Ishikawa (cell line): ENCODE measurements around the gene FERD3L.

Experiments used
- CEBPB ChIP-seq: IDR thresholded peaks from 2 replicates; pipeline ENCODE4 v1.6.1; 2012
- CREB1 ChIP-seq: IDR thresholded peaks from 2 replicates; pipeline ENCODE4 v1.6.1; 2012; ENCODE audit warnings: low read depth
- ZBTB7A ChIP-seq: IDR thresholded peaks from 2 replicates; pipeline ENCODE4 v1.6.1; 2012; ENCODE audit warnings: low read depth

DNA sequence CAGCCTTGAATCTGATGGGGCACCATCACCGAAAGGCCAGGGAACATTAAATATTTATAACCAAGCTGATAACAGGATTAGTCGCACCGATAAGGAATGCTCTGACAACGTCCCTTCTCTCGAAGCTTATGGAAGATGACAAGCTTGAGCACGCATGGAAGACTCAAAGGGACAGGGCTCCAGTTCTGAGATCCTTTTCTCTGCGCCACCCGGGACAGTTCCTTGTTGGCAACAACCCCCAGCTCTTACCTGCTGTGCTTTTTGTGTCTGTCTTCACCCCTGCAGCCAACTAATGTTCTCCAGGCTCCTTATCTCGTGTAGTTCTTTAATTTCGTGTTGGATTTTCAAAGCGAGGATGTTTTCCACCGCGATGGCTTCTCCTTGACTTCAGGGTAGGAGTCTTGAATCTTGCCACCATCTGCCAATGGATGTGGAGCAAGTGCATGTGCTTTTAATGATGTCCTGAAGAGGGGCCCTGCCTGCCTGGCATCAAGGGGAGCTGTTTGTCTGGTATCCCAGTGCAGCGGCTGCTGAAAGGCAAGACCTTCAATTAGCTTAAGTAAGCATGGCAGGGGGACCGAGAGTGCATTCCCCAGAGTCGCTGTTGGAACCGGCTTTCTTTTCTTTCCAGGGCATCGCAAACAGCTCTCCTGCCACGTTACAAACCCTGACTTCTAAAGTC is 354 bp upstream of the FERD3L start:
- no peak for TF ChIP-seq CEBPB
- no peak for TF ChIP-seq ZBTB7A
- TF ChIP-seq CREB1: no peak
